Kidney capillary endothelial cell (primary cell): ENCODE results near the gene EDN2.

Source experiments
- DNase-seq: peaks from one replicate; pipeline ENCODE4 v3.0.0-alpha.2; 2018; ENCODE audit warnings: low spot score

EDN2 gene

GRCh38 chr1:41484402-41485241, at the start of gene EDN2:
EDN2 (minus strand) TSS chr1:41484683; CDS start chr1:41484601, 82 bp downstream.
- DNase-seq, result no peak

GRCh38 chr1:41533731-41534080, 49.2 kb upstream of the EDN2 start:
- DNase-seq, result no peak

GRCh38 chr1:41533016-41533730, 48.7 kb upstream of the EDN2 start:
- no peak for DNase-seq

- DNase-seq, result no peak
These were observed 47.9 kb upstream of the EDN2 start for GRCh38 chr1:41532206-41532975.

- DNase-seq, result no peak
These were observed 45.9 kb upstream of the EDN2 start for GRCh38 chr1:41530411-41530810.

GRCh38 chr1:41529621-41530395, 45.3 kb upstream of the EDN2 start:
- DNase-seq, result no peak

GRCh38 chr1:41528726-41529605, 44.5 kb upstream of the EDN2 start:
- DNase-seq, result no peak

- DNase-seq, result no peak
These were observed 43.6 kb upstream of the EDN2 start for GRCh38 chr1:41528106-41528505.

GRCh38 chr1:41526956-41527561, 42.6 kb upstream of the EDN2 start:
- DNase-seq, result no peak

- DNase-seq, result no peak
These were observed 41.6 kb upstream of the EDN2 start for GRCh38 chr1:41525891-41526587.

- no peak for DNase-seq
These were observed 40.5 kb upstream of the EDN2 start for GRCh38 chr1:41524676-41525675.

- DNase-seq, result no peak
These were observed 39.6 kb upstream of the EDN2 start for GRCh38 chr1:41523949-41524675.

- no peak for DNase-seq
These were observed 38.6 kb upstream of the EDN2 start for GRCh38 chr1:41523071-41523470.

- DNase-seq, result no peak
These were observed 37.3 kb upstream of the EDN2 start for GRCh38 chr1:41521766-41522165.

- DNase-seq, result no peak
These were observed 36.7 kb upstream of the EDN2 start for GRCh38 chr1:41520951-41521752.

GRCh38 chr1:41519667-41520066, 35.2 kb upstream of the EDN2 start:
- no peak for DNase-seq

- no peak for DNase-seq
These were observed 34.0 kb upstream of the EDN2 start for GRCh38 chr1:41518471-41518870.
